Raji (cell line): ENCODE results near the gene NAA80.

Experiments used
- POLR2A ChIP-seq: IDR thresholded peaks from 2 replicates; pipeline ENCODE4 v1.6.1; 2011; ENCODE audit warnings: low read depth, low read length, control low read depth; ENCODE audit not compliant: insufficient read depth

NAA80 gene

GRCh38 chr3:50249457-50249856 lies 49.7 kb downstream of the NAA80 start:
- no peak for TF ChIP-seq POLR2A

GRCh38 chr3:50248387-50248786 lies 50.8 kb downstream of the NAA80 start:
- no peak for TF ChIP-seq POLR2A

- no peak for TF ChIP-seq POLR2A
These were observed 52.7 kb downstream of the NAA80 start for GRCh38 chr3:50246517-50246954.
